Stimulated activated naive CD4-positive, alpha-beta T cell treated with Interleukin-2 at 50 U/mL for 16 hours (primary cell): ENCODE data around the gene OSBPL1A.

Experiments used
- DNase-seq: peaks from one replicate; lab custom pipeline; 2025; lab: John Stamatoyannopoulos, UW

Gene OSBPL1A

DNA sequence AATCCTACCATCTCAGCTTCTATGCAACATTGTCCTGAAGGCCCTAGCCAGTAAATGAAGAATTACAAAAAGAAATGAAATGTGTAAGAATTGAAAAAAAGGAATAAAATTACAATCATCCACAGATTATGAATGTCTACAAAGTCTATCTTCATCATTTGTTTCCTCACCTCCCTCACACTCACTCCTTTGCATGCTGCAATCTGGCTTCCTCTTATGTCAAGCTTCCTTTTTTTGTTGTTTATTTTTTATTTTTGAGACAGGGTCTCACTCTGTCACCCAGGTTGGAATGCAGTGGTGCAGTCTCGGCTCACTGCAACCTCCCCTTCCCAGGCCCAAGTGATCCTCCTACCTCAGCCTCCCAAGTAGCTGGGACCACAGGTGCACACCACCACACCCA, 129.7 kb downstream of the OSBPL1A start:
- no peak for DNase-seq

DNA sequence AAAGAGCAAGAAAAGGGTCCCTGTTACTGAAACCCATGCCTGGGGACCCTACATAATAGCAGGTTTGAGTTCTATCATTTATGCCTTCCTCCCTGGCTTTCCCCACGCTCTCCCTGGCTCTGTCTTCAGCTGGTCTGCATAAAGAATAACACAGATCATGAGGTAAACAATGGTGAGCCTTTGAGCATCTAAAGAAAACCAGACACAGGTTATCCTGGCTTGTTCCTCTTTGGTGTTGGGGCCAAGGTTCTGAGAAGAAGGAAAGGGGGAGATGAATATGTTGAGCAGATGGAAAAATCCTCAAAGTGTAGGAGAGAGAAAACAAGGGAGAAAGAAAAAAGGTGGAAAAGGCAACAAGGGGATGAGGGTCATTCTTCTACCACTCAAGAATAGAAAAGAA, 131.5 kb downstream of the OSBPL1A start:
- DNase-seq: no peak

DNA sequence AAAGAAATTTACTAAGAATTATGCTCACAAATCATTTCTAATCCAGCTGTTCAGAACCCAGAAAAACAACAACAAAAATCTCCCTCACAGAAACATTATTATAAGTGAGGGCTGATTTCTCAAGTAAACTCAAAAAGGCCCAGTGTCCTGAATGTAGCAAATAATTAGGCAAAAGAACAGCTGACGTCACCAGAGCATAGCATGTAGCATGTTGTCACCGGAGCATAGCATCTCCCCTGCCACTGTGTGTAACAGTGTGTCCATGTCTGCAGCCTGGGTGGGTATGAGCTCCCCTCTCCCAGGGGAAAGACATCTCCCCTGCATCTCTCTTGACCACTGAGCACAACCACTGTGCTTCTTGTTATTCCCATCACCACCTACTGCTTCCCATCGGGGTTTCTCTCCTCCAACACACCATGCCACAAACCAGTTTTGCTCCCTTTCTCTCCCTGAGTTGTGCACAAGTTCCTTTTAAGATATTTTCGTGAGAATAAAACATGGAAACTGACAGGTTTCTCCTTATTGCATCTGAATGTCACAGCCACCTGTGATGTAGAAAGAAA, 132.0 kb downstream of the OSBPL1A start:
- no peak for DNase-seq

DNA sequence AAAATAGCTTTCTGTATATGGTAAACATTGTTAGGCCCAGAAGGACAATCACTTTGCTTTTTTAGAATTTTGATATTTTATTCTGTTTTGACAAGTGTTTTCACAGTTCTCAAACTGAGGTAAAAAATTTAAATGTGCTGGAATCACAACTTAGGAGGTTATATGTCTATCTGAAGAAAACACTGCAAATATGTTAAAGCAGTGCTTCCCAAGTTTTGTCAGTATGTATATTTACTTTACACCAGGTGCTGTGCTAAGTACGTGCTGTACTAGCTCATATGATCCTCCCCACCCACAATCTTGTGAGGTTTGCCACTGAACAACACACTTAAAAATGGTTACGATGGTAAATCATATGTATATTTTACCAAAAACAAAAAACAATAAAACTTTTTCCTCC, 134.6 kb downstream of the OSBPL1A start:
- DNase-seq: no peak

DNA sequence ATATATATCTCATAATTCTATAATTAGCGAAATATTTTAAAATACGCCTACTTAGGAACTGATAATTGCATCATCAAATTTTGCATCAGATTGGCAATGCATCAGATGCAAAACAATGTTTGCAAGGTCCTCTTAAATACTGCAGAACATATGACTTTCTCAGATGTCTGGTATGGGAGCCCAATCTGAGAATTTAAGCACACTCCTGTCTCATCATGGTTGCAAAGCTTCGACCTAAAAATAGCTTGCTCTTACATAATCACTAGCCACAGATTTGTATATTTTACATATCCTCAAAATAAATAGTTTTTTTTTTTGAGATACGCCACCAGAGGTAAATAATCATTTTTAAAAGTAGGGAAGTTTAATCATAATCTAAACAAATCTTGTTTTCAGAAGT, 135.5 kb downstream of the OSBPL1A start:
- no peak for DNase-seq

DNA sequence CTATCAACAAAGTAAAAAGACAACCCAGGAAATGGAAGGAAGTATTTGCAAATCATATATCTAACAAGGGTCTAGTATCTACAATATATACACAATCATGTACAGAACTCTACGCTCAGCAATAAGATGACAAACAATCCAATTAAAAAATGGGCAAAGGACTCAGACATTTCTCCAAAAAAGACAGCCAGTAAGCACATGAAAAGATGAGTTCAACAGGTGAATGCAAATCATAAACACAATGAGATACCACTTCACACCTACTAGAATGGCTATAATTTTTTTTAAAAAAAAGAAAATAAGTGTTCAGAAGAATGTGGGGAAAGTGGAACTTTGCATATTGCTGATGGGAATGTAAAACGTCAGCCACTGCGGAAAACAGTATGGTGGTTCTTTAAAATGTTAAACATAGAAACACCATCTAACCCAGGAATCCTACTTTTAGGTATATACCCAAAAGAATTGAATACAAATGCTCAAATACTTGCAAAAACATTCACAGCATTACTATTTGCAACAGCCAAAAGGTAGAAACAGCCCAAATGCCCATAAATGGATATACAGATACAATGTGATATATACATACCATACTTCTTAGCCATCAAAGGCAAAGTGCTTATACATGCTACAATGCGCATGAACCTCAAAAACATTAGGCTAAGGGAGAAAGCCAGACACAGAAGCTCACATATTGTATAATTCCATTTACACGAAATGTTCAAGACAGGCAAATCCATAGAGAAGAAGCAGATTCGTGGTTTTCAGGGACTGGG, 137.6 kb downstream of the OSBPL1A start:
- DNase-seq: no peak

DNA sequence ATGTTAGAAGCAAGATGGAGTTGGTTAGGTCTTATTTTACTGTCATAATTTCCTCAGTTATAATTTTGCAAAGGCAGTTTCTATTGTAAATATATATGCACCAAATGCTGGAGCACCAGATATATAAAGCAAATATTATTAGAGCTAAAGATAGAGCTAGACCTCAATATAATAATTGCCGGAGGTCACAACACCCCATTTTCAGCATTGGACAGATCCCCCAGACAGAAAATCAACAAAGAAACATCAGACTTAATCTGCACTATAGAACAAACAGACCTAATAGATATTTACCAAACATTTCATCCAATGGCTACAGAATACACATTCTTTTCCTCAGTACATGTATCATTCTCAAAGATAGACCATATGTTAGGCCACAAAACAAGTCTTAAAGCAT, 143.6 kb downstream of the OSBPL1A start:
- DNase-seq: no peak

DNA sequence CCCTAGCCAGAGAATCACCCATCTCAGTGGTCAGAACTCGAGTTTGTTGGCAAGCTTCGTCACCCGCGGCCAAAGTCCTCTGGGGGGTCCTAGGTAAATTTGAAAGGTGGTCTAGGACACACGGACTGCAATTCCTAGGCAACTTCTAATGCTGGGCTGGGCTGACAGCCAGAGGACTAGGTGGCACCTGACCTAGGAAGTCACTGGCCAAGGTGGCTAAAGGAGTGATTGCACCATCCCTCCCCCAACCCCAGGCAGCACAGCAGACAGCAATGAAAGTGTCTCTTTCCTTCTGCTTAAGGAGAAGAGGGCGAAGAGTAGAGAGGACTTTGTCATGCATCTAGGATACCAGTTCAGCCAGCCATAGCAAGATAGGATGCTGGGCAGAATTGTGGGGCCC, 147.9 kb downstream of the OSBPL1A start:
- no peak for DNase-seq

DNA sequence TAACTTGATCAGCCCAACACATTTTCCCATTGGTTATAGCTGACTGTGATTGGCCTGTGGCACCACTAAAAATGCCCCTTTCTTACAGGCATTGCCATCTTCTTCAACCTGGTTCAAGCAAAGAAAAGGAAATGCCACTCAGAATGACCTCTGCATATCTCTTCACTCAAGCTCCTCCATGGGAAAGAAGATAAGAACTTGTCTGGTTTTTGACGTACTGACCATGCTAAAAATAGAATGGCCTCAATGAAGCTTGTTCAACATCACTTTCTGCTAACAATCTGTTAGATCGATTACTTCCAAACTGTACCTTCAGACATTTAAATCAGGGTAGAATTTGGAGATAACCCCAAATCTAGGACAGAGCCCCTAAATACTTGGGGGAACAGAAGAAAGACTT, 149.3 kb downstream of the OSBPL1A start:
- DNase-seq: no peak

DNA sequence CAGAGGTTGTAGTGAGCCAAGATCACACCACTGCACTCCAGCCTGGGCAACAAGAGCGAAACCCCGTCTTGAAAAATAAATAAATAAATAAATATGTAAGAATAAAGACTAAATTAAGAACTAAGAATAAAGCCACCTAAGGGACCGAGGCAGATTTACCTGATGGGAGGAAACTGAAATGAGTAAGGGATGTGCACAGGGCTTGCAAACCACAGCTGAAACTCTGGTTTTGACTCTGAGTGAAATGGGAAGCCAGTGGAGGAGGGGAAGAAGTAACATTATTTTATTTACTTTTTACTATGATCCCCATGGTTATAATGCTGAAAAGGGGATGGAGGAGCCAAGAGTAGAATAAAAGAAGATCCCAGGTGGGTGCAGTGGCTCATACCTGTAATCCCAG, 151.5 kb downstream of the OSBPL1A start:
- no peak for DNase-seq

DNA sequence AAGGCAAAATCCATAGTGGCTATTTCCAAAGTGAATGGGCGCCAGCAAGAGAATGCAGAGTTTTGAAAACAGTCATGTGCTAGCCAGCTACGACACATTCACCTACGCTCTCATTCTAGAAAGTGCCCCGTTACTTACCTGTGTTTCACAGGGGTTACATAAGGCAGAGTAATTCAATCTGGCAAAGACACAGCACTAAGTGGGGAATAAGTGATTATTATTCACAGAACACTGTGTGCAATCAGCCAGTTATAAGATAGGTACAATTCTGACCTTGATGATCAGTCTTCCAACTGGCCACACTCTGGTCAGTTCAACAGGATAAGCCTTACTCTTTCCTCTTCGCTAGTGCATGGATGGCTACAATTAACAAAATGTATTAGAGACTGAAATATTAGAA, 152.9 kb downstream of the OSBPL1A start:
- no peak for DNase-seq

DNA sequence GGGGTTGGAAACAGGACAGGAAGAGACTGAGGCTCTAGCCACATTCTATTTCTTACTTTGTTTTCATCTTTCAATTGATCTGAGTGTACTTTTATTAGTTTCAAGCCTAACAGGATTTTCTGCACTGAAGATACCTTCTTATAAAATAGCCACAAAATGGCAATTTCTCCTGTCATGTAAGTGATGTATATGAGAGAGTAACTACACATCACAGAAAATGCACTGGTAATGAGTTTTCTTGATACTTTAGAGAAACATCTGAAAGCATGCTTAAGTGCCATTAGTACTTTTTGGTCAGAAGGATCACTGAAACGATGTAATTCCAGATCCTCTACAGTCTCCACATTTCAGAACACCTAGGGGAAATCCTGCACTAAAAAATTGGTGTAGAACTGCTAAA, 153.9 kb downstream of the OSBPL1A start:
- no peak for DNase-seq

DNA sequence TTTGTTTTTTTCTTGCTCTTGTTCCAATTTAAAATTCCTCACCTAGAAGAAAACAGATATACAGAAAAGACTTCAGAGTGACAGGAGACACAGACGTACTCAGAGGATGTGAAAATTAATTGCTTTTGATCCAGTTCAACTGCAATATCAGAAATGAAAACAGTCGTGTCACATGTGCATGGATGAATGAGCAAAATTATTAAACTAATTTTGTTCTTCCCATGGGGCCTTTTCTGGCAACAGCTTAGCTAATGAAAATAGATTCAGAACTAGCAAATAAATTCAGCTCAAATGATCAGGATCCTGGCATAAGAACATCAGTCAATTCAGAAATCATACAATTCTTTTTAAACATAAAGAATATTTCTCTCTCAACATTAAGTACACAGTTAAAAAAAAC, 158.3 kb downstream of the OSBPL1A start:
- DNase-seq: no peak

DNA sequence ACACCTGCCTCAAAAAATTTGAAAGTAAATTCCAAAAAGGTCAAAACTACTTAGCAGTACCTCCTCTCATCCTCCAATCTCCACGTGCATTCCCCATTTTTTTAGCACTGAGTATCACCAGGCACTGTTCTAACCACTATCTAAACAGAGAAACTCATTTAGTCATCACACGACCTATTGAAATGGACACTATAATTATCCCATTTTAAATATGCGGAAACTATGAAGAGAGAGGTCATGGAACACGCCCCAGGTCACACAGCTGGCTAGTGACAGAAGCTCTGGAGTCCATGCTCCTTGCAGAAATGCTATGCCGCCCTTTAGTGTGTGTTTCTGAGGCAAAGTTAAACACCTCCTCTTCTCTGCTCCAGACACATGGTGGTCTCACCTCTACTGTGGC, 159.2 kb downstream of the OSBPL1A start:
- DNase-seq: no peak

DNA sequence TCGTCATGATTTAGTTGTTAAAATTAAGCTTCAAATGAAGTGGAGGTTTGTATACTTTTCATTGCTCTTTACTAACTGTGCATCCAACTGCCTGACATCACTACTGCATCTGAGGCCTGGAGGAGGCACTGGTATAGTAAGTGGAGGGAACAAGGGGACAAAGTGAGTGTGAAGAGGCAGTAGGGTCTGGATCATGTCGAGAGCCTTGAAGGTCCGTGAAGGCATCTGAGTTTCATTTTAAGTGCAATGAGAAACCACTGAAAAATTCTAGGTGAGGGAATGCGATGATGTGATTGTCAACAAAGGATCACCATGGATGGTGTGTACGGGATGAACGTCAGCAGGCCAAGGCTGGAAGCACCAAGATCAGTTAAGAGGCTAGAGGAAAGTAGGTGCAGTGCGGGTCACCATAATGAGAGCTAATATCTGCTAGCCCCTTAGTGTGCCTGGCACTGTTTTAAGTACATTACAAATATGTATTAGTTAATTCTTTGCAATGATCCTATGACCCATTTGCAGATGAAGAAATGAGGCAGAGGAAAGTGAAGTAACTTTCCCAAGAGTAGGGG, 162.7 kb downstream of the OSBPL1A start:
- no peak for DNase-seq

DNA sequence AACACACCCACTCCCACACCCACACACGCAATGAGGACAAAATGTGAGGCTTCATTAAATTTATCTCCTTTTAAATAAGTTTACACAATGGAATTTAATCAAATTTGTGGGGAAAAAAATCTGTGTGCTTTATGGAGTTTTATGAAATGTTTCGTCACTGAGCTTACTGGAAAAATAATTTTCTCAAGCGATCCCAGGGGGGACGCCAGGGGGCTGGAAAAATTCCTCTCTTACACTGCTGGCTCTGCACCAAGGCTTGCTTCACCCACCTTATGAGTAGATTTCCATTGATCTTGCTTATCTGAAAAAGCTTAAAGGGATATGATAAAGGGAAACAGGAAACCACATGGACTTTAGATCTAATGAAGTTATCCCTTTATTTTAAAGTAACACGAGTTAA, 163.3 kb downstream of the OSBPL1A start:
- no peak for DNase-seq

DNA sequence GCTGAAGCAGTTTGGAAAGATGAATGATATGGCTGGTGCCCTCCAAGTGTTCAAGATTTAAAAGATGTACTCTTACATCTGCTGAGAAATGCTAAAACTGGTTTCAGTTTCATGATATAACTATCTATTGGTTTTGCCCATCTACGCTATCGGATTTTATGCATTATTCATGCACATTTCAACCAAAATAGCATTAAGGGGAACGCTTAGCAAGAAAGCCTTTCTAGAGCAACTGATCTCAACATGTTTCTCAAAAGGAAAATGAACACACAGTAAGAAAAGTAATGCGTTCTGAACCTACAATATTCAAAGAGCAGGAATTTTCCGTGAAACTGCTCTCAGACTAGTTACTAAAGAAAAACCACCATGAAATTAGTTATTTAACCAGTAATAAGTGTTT, 164.8 kb downstream of the OSBPL1A start:
- no peak for DNase-seq

DNA sequence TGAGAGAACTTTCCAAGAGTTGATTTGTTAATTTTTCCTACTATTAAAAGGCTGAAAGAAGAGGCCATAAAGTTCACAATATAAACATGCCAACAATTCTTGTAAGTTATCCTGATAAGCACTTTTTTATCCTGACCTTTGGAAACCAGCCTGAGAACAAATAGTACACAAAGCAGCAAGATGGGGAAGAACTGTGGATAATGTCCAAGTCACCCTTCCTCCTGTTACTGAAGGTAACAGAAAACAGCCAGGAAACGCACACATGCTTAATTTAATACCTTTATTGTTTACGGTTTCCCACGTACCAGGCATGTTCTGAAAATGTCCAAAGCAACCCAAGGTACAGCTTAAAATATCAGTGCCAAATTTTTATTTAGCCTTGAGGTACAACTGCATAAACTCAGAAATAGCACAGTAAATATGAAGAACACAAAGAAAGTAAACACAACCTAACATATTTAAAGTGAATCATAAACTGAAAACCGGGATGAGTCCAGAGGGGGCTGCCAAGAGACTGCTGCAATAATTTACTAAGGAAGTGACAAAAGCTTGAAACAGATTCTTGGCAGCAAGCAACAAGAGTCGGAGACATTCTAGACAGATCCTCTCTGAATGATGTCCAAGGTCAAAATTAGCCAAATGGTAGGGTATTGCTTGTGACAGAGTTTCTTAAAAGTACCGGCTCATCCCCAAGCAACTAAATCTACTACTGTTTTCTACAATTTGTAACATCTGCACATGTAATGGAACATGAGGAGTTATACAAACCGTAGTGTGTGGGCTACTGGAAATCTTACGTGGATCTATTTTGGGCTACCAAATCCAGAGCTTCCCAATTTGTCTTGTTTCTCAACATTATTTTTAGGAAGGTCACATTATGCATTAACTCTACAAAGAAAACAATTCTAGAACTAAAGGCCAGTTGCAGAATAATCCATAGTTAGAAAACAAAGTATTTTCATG, 165.6 kb downstream of the OSBPL1A start:
- DNase-seq: no peak

DNA sequence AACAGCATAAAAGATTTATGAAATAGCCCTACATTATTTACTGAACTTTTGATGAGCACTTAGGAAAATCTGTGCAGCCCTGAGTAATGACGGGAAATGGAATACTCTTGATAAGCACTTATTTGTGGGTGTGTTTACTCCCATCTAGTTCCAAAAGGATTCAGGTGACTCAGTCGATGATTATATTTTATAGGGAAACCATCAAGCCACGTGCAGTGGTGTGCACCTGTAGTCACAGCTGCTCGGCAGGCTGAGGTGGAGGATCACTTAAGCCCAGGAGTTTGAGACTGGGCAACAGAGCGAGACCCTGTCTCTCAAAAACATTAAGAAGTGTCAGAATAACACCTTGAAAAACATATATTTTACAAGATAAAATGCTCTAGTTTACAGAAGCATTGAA, 166.9 kb downstream of the OSBPL1A start:
- DNase-seq: no peak

DNA sequence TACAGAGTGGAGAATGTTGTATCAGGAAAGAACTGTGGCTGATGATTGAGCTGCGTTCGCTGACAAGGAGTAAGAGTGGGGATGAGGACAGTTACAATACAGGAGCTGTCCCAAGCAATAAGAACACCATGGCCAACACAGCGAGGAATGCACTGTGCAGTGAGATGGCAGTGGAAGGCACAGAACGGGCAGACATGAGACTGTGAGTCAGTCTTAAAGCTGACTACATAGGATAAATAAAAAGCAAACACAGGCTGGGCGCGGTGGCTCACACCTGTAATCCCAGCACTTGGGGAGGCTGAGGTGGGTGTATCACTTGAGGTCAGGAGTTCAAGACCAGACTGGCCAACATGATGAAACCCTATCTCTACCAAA, 169.0 kb downstream of the OSBPL1A start:
- no peak for DNase-seq

DNA sequence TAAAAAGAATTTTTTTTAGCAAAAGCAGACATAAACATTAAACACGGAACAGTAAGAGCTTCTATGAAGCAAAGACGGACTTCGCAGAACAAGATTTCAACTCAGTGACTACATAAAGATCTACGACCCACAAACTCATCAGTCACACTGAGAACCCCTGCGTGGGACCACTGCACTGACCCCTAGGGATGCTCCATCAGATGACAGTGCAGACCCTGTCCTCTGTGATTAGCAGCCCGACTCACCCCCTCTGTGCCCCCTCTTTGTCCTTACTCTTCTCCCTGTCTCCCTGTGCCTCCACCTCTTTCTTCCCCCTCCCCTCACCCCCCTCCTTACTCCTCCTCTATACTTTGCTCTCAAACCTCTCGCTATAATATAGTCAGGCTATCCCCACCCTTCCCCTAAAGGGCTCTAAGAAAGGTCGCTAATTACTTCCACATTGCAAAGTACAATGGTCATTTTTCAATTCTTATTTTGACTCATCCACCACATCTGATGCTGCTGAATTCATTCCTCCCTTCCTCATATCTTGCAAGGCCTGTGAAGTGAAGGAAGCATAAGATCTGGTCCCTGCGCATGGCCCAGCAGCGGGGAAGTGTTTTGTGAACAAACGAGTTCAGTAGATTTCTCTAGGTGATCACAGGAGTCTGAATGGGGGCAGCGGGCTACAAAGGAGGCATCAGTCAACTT, 169.5 kb downstream of the OSBPL1A start:
- DNase-seq: no peak

DNA sequence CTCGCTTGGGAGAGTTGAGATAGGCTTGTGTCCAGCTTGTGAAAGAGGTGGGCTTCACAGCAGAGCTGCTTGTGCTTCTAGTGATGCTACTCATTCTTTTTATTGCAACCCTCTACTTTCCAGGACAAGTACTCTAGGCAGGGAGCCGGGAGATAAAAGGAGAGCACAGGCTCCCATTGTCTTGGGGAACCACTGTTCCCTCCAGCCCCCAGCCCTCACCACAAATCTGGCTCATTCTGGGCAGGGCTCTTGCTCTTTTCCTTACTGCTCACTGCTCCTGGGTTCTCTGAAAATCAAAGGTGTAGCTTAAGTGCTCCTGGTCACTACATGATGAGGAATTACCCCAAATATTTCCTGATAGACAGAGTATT, 177.3 kb downstream of the OSBPL1A start:
- DNase-seq: no peak
